Gastrocnemius medialis (tissue), 4 donors: ENCODE data around the gene TRAPPC8. TPM values are rescaled to one million over a fixed set of nuclear protein-coding genes. Genes with fewer than 3 reads are reported as not detected.
"Not testable (repeated sequence)": the region's sequence is repeated elsewhere in the genome, so short reads cannot be mapped to it uniquely, and the experiment has no call there.

Source experiments
- ATAC-seq, 2 donors: fragments of 150-250 bp; one replicate each; pipeline ENCODE4 v1.9.1; 2016
- DNase-seq, 2 donors: peaks; one replicate each; pipeline ENCODE4 v3.0.0-alpha.2; 2019
- H3K27ac ChIP-seq, 4 donors: fragments of 200-600 bp; sonication (generic); 1 replicate in 1 of 4; 2 replicates in 3 of 4; pipeline ENCODE4 v1.5.1; 2016 to 2018; ENCODE audit warnings: mild to moderate bottlenecking in 2 of 4, moderate library complexity in 1 of 4
- H3K27me3 ChIP-seq, 3 donors: fragments of 200-600 bp; sonication (generic) in 2 of 3; 1 replicate in 1 of 3; 2 replicates in 2 of 3; pipeline versions ENCODE4 v1.5.1 to v1.6.0; 2016 to 2019; ENCODE audit warnings: mild to moderate bottlenecking in 1 of 3, moderate library complexity in 1 of 3
- H3K36me3 ChIP-seq, 2 donors: fragments of 200-600 bp; sonication (generic) in 1 of 2; one replicate each; pipeline ENCODE4 v1.5.1; 2017 to 2018
- H3K4me1 ChIP-seq, 2 donors: fragments of 200-600 bp; sonication (generic) in 1 of 2; one replicate each; pipeline ENCODE4 v1.5.1; 2016 to 2017; ENCODE audit warnings: mild to moderate bottlenecking in 2 of 2
- H3K4me3 ChIP-seq, 4 donors: fragments of 200-600 bp; sonication (generic) in 3 of 4; 1 replicate in 1 of 4; 2 replicates in 3 of 4; pipeline ENCODE4 v1.5.1; 2016 to 2019; ENCODE audit warnings: mild to moderate bottlenecking in 2 of 4
- H3K9me3 ChIP-seq, 3 donors: fragments of 200-600 bp; sonication (generic) in 2 of 3; 1 replicate in 1 of 3; 2 replicates in 2 of 3; pipeline ENCODE4 v1.5.1; 2016 to 2019
- CTCF ChIP-seq, 5 experiments: fragments of 450-650 bp in 3 of 5; fragments of 200-600 bp in 2 of 5; sonication (generic) in 2 of 5; IDR thresholded peaks in 4 of 5; conservative IDR thresholded peaks in 1 of 5; 1 replicate in 4 of 5; 2 replicates in 1 of 5; pipeline ENCODE4 v1.5.1; 2016 to 2019; ENCODE audit warnings: antibody characterized with exemption in 5 of 5, mild to moderate bottlenecking in 3 of 5, moderate library complexity in 3 of 5
- POLR2A ChIP-seq, 2 donors: fragments of 450-650 bp; IDR thresholded peaks; one replicate each; pipeline ENCODE4 v1.6.1; 2017; ENCODE audit warnings: antibody characterized with exemption in 2 of 2, mild to moderate bottlenecking in 2 of 2, moderate library complexity in 2 of 2
- in situ Hi-C, 4 donors: fragments of 200-750 bp; cut with MboI; loops; one replicate each; pipeline versions ENCODE4 v1.15.0 to v1.8.0; 2017; ENCODE audit warnings: low sequenced_read_pairs in 4 of 4
- intact Hi-C: fragments of 100-400 bp; cut with DNase I; formaldehyde crosslinking; loops from one replicate; pipeline ENCODE4 v1.15.1; 2023; ENCODE audit warnings: low total_unique reads
- total RNA-seq, 4 donors: library from RNA; depleted of rRNA; stranded (reverse); fragments of >200 nt; gene quantifications; one replicate each; pipeline versions ENCODE4 v1.1.0 to v1.2.3, GENCODE V29; 2016

The TRAPPC8 gene
- total RNA-seq, 4 donors from 2014 or later, result 29.8 to 40.7 (median 39.1) TPM

GRCh38 chr18:31814132-31814531 lies 128.8 kb downstream of the TRAPPC8 start:
- Histone ChIP-seq H3K4me1 (no peaks in the 10 kb centered on the region), H3K36me3 (no peaks in the 10 kb centered on the region), H3K27me3 (no peaks in the 10 kb centered on the region), H3K9me3 (no peaks in the 10 kb centered on the region), H3K27ac (no peak overlapping the region), H3K4me3 (no peak overlapping the region)
- intact Hi-C loops, result no loop called here
- TF ChIP-seq CTCF (IDR thresholded peaks at IDR 0.05 in 4 of 5, conservative IDR thresholded peaks at IDR 0.05 in 1 of 5) (no peak), POLR2A (IDR thresholded peaks at IDR 0.05) (no peak)
- no peak for ATAC-seq
- in situ Hi-C loops, result loop anchor here (10.0 to 25.0 kb wide), 3 partner anchors 252 to 269 kb away; no protein-coding TSS in a partner anchor
- no peak for DNase-seq

- H3K4me3 ChIP-seq, DNase-seq, H3K36me3 ChIP-seq, H3K27ac ChIP-seq, H3K4me1 ChIP-seq, H3K27me3 ChIP-seq, H3K9me3 ChIP-seq, ATAC-seq, intact Hi-C loops: not testable (repeated sequence)
- in situ Hi-C loops, result loop anchor here (10.0 to 25.0 kb wide), 3 partner anchors 248 to 266 kb away; no protein-coding TSS in a partner anchor
Measured at GRCh38 chr18:31810336-31811130, 132.4 kb downstream of the TRAPPC8 start.

GRCh38 chr18:31809049-31809448 lies 133.9 kb downstream of the TRAPPC8 start:
- H3K27me3 ChIP-seq, intact Hi-C loops, H3K36me3 ChIP-seq, H3K4me3 ChIP-seq, ATAC-seq, DNase-seq, H3K27ac ChIP-seq, H3K9me3 ChIP-seq, H3K4me1 ChIP-seq: not testable (repeated sequence)
- in situ Hi-C loops, result loop anchor here in 2 of 4 donors (25.0 kb wide), 1 partner anchor 247 kb away; no protein-coding TSS in a partner anchor

GRCh38 chr18:31801078-31801477 lies 141.8 kb downstream of the TRAPPC8 start:
- no peak overlapping the region for H3K4me3 ChIP-seq
- H3K4me1 ChIP-seq, result no peaks in the 10 kb centered on the region
- TF ChIP-seq POLR2A (IDR thresholded peaks at IDR 0.05) (no peak), CTCF (IDR thresholded peaks at IDR 0.05 in 4 of 5, conservative IDR thresholded peaks at IDR 0.05 in 1 of 5) (no peak)
- no peaks in the 10 kb centered on the region for H3K36me3 ChIP-seq
- no peaks in the 10 kb centered on the region for H3K9me3 ChIP-seq
- no peak for ATAC-seq
- intact Hi-C loops (no loop called here), in situ Hi-C loops (loop anchor here in 2 of 4 donors (25.0 kb wide), 1 partner anchor 239 kb away; no protein-coding TSS in a partner anchor)
- no peaks in the 10 kb centered on the region for H3K27me3 ChIP-seq
- DNase-seq, result no peak
- no peak overlapping the region for H3K27ac ChIP-seq

GRCh38 chr18:31799257-31799656 lies 143.7 kb downstream of the TRAPPC8 start:
- H3K9me3 ChIP-seq, DNase-seq, H3K4me1 ChIP-seq, intact Hi-C loops, H3K27ac ChIP-seq, in situ Hi-C loops, H3K4me3 ChIP-seq, H3K27me3 ChIP-seq, H3K36me3 ChIP-seq, ATAC-seq: not testable (repeated sequence)

- intact Hi-C loops (no loop called here), in situ Hi-C loops (no loop called here)
- Histone ChIP-seq H3K27me3 (no peaks in the 10 kb centered on the region), H3K4me1 (no peaks in the 10 kb centered on the region), H3K36me3 (no peaks in the 10 kb centered on the region), H3K9me3 (no peaks in the 10 kb centered on the region), H3K4me3 (no peak overlapping the region), H3K27ac (no peak overlapping the region)
- TF ChIP-seq CTCF (IDR thresholded peaks at IDR 0.05 in 4 of 5, conservative IDR thresholded peaks at IDR 0.05 in 1 of 5) (no peak), POLR2A (IDR thresholded peaks at IDR 0.05) (no peak)
- DNase-seq (no peak), ATAC-seq (no peak)
Measured at GRCh38 chr18:31798399-31798798, 144.5 kb downstream of the TRAPPC8 start.
